Skin epidermis (tissue), 12 donors: ENCODE results near the gene FSTL5.

Experiments
- H3K27ac ChIP-seq, 21 experiments: fragments of 200-600 bp; sonication (generic) in 11 of 21; one replicate each; pipeline ENCODE4 v1.5.0; 2020; ENCODE audit warnings: mild to moderate bottlenecking in 3 of 21, inconsistent platforms in 2 of 21, moderate library complexity in 2 of 21
- H3K4me3 ChIP-seq, 7 experiments: fragments of 200-600 bp; sonication (generic) in 2 of 7; one replicate each; pipeline ENCODE4 v1.5.0; 2020; ENCODE audit warnings: inconsistent platforms in 2 of 7, mild to moderate bottlenecking in 2 of 7, moderate library complexity in 1 of 7

Gene FSTL5

DNA sequence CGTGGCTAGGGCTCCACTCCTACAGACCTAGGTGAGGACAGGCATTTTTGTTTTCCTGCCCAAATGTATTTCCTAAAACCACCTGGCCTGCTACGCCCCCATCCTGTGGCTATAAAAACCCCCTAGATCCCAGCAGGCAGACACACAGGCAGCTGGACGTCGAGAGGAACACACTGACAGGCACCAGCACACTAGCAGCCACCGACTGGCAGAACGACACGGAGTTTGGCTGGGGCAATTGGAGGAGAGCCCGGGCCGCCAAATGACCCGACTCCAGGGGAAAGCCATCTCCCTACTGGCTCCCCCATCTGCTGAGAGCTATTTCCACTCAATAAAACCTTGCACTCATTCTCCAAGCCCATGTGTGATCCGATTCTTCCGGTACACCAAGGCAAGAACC lies 516.0 kb downstream of the FSTL5 start:
- H3K27ac ChIP-seq, result no peak overlapping the region

GRCh38 chr4:161642708-161643107 lies 521.1 kb downstream of the FSTL5 start:
- no peak overlapping the region for H3K4me3 ChIP-seq
- H3K27ac ChIP-seq, result no peak overlapping the region

More for the DNA sequence above, 516.0 kb downstream of the FSTL5 start:
- H3K4me3 ChIP-seq, result no peak overlapping the region

GRCh38 chr4:161629694-161630441 lies 533.9 kb downstream of the FSTL5 start:
- no peak overlapping the region for H3K4me3 ChIP-seq
- no peak overlapping the region for H3K27ac ChIP-seq

GRCh38 chr4:161604516-161605300 lies 559.1 kb downstream of the FSTL5 start:
- Histone ChIP-seq H3K27ac (no peak overlapping the region), H3K4me3 (no peak overlapping the region)

GRCh38 chr4:161601011-161601410 lies 562.8 kb downstream of the FSTL5 start:
- Histone ChIP-seq H3K4me3 (no peak overlapping the region), H3K27ac (no peak overlapping the region)

- H3K27ac ChIP-seq, result no peak overlapping the region
- no peak overlapping the region for H3K4me3 ChIP-seq
Observed at GRCh38 chr4:161595230-161595771, 568.5 kb downstream of the FSTL5 start.

DNA sequence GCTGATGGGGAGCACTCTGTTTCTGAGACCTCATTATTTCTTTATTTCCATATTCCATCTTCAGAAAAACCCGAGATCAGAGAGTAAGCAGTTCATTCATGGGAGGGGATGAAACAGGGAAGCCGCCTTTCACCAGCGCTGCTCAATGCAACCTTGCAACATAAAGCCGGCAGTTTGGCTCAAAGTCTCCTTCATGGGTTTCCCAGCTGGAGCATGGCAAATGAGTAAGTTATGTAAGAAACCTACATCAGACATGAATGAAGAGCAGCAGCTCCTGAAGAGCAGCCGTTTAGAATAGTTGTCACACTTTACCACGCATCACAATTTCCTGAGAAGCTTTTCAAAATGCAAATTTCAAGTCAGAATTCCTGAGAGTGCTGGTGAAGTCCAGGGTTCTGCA lies 578.8 kb downstream of the FSTL5 start:
- no peak overlapping the region for H3K27ac ChIP-seq
- no peak overlapping the region for H3K4me3 ChIP-seq

GRCh38 chr4:161583549-161583948 lies 580.3 kb downstream of the FSTL5 start:
- H3K4me3 ChIP-seq, result no peak overlapping the region
- H3K27ac ChIP-seq, result no peak overlapping the region

DNA sequence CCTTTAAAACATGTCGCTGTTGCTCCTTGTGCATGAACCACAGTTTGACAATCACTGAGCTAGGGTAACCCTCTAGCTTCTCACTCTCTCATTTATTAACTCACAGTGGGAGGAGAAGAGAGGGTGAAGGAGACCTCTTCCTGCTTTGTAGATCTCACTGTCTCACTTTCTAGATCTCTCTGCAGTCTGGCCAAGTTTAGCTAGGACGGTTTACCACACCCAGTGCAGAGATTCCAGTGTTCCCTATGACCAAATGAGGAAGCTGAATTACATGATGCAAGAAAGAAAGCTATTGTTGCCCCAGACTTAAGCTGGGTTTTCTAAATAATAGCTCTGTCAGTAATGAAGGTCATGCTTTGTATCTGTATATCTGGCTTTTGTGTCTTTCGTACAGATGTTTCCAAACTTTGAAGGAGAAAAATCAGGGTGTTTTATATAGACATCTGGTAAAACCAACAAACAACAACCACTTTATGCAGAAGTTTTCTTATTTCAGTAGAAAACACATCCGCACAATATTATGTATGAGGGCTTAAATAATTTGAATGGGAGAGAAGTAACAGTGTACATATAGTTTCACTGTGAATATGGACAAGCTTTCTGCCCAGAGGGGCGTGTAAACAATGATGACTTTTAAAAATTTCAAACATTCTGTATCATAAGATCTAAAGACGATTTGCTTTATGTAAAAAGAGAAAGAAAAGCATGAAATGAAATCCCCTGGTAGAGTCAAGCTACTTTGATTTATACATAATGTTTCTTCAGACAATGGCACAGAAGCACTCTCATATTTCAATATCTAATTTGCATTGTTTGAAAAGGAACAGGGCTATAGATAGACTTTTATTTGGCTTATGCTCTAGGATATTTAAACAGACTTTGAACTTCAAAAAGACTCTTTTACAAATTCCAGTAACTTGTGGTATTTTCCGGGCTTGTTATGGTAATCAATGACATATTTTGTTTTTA lies 582.3 kb downstream of the FSTL5 start:
- H3K4me3 ChIP-seq, result no peak overlapping the region
- H3K27ac ChIP-seq, result peak overlapping the region in 2 of 21 experiments; percentile 9 to 24

DNA sequence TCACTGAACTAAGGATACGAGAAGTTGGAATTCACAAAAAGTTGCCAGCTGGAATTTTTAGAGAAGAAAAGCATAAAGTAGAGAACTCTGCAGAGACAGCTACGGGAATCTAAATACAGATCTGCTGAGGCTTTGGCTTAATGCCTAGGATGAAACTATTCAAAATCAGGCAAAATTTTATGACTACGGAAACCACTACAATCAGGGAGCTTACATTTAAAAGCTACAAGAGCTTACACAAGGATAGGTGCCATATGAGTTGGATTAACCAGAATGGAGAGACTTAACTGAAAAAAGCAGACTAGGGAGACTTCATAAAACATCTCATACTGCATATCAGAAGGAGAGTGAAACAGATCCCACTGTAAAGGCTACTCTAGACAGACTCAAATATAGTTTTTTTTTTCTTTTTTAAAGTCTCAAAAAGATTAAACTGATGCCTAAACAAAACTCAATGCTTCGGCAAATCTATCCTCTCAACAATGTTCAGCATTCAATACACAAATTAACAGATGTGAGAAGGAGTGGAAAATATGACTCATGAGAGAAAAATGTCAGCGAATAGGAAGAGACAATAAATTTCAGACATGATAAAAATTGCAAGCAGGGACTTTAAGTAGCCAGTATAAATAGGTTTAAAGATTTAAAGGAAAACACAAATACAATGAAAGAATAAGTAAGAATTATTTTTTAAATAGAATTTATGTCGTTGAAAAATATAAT lies 586.1 kb downstream of the FSTL5 start:
- peak overlapping the region in 4 of 21 experiments; percentile 37 to 65 (median 50) for H3K27ac ChIP-seq
- no peak overlapping the region for H3K4me3 ChIP-seq

DNA sequence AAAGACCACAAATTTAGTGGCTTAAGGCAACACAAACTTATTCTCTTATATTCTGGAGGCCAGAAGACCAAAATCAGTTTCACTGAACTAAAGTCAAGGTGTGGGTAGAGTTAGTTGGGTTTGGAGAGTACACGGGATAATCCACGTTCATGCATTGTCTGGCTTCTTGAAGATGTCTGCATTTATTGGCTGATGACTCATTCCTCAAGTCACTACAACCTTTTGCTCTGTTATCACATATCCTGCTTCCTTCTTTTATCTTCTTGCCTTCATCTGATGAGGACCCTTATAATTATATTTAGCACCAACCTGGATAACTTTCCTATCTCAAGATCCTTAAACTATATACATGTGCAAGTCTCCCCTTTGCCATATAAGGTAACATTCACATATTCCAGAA lies 590.0 kb downstream of the FSTL5 start:
- Histone ChIP-seq H3K4me3 (no peak overlapping the region), H3K27ac (no peak overlapping the region)

DNA sequence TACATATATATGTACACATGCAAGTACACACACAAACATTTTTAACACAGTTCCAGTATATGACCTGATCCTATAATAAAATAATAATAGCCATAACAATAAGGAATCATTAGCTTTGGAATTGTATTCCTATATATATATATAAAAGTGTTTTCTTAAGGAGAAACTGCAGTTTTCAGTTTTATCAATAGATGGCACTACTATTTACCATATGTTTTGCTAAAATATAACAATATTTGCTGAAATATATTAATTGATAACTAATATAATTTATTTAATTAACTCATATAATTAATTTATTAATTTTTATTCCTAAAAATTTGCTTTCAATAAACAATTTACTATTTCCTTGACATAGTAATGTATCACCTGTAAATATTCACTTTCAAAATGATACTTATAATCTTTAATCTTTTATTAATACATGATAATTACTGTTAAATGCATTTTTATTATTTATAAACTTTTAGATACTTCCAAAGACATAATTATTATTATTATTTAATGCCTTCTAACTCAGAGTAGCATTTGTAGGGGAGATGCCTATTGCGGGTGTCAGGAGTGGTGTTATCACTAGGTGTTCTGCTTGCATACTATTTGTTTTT lies 599.5 kb downstream of the FSTL5 start:
- no peak overlapping the region for H3K4me3 ChIP-seq
- H3K27ac ChIP-seq, result no peak overlapping the region

DNA sequence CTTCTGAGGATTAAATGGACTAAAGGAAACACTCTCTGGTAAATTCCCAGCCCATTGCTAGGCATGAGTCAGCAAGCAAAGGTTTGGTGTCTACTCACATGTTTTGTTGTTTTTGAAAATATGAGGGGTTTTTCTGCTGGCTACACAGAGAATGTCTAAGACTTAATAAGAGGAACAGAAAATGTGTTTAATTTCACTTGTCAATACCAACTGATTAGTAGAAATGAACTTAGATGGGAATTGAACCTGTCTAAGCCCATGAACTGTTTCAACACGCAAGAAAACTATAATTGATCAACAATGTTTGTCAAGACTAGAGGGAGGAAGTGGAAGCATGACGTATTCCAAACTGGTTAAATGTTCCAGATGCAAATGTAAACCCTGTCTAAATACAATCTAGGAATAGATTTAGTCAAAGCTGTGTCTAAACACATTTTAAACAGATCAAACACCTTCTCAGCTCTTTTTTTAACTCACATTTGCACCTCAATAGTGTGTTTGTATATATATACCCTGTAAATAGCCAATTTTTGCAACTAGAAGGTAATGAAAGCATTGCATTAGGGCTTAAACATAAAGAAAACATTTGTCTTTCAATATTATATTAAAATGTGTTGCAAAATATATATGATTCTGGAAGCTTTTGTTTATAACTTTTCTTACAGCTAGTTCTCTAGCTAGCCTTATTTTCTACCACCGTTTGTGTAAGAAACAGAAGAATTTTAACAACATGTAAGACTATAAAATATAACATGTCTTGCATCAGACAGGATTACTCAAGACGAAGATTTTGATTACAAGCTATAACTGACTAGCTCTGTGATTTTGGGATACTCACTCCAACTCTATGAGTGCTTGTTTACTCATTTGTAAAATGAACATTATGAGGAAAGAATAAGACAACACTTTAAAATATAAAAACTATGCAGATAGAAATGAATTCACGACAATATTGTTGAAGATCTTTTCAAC lies 607.8 kb downstream of the FSTL5 start:
- H3K4me3 ChIP-seq, result no peak overlapping the region
- no peak overlapping the region for H3K27ac ChIP-seq

- peak overlapping the region in 1 of 21 experiments; percentile 15 for H3K27ac ChIP-seq
- H3K4me3 ChIP-seq, result no peak overlapping the region
Observed at GRCh38 chr4:161554372-161554990, 609.3 kb downstream of the FSTL5 start.

- H3K27ac ChIP-seq, result no peak overlapping the region
Observed at GRCh38 chr4:161546902-161547301, 616.9 kb downstream of the FSTL5 start.

DNA sequence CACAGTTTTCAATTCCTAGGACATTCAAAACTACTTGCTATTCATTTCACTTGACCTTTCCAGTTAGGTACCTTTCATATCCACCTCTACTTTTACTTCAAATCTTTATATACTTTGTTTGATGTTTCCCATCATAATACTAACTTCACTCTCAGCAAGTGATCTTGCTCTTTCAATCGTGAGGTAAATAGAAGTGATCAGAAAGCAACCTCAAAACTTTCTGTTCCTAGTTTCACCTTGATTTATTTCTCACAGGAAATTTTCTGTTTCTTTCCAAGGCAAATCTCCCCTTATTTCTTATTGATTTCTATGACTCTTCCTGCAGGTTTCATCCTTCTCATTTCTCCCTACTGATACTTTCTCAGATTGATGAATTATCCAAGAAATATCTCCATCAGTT lies 623.5 kb downstream of the FSTL5 start:
- no peak overlapping the region for H3K27ac ChIP-seq
- no peak overlapping the region for H3K4me3 ChIP-seq

More at GRCh38 chr4:161546902-161547301, 616.9 kb downstream of the FSTL5 start:
- no peak overlapping the region for H3K4me3 ChIP-seq

GRCh38 chr4:161538941-161539340 lies 624.9 kb downstream of the FSTL5 start:
- Histone ChIP-seq H3K4me3 (no peak overlapping the region), H3K27ac (no peak overlapping the region)
